AG10803 (cell line): Measurements from ENCODE around the gene ALOX5AP.

Experiments used
- DNase-seq: peaks from one replicate; pipeline ENCODE4 v3.0.0; 2010; ENCODE audit warnings: low read depth
- H3K4me3 ChIP-seq: 2 replicates; pipeline ENCODE4 v1.5.1; 2011; ENCODE audit warnings: mild to moderate bottlenecking, low read length, control low read depth
- CTCF ChIP-seq: conservative IDR thresholded peaks from 2 replicates; pipeline ENCODE4 v1.5.1; 2011; ENCODE audit warnings: mild to moderate bottlenecking, low read length, control low read depth, inconsistent platforms

Gene ALOX5AP

GRCh38 chr13:30810261-30810701, 74.9 kb downstream of the ALOX5AP start:
- TF ChIP-seq CTCF = no peak
- DNase-seq = no peak
- no peak overlapping the region for H3K4me3 ChIP-seq

- TF ChIP-seq CTCF = no peak
- no peak for DNase-seq
These were observed 75.5 kb downstream of the ALOX5AP start for GRCh38 chr13:30810801-30811200.

More at GRCh38 chr13:30810801-30811200, 75.5 kb downstream of the ALOX5AP start:
- H3K4me3 ChIP-seq = no peak overlapping the region
